ENCODE results near the gene AKT1.
"Not testable (repeated sequence)": the region's sequence is repeated elsewhere in the genome, so short reads cannot be mapped to it uniquely, and the experiment has no call there.

- TF ChIP-seq, protein P1, sequence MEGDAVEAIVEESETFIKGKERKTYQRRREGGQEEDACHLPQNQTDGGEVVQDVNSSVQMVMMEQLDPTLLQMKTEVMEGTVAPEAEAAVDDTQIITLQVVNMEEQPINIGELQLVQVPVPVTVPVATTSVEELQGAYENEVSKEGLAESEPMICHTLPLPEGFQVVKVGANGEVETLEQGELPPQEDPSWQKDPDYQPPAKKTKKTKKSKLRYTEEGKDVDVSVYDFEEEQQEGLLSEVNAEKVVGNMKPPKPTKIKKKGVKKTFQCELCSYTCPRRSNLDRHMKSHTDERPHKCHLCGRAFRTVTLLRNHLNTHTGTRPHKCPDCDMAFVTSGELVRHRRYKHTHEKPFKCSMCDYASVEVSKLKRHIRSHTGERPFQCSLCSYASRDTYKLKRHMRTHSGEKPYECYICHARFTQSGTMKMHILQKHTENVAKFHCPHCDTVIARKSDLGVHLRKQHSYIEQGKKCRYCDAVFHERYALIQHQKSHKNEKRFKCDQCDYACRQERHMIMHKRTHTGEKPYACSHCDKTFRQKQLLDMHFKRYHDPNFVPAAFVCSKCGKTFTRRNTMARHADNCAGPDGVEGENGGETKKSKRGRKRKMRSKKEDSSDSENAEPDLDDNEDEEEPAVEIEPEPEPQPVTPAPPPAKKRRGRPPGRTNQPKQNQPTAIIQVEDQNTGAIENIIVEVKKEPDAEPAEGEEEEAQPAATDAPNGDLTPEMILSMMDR (IDR thresholded peaks at IDR 0.05; ENCODE audit: low read depth, low read length) = not testable (repeated sequence)
- TF ChIP-seq EZH2phosphoT487 (IDR thresholded peaks at IDR 0.05; ENCODE audit: low read depth) = not testable (repeated sequence)
Measured at GRCh38 chr14:104814701-104815100, 19.2 kb upstream of the AKT1 start.

Data from OCI-LY3 (cell line).